ENCODE data around the gene SHH. TPM values are rescaled to one million over a fixed set of nuclear protein-coding genes. Genes with fewer than 3 reads are reported as not detected.

Gene SHH
- total RNA-seq, 1 experiment from 2014 or later, result 0.26 TPM

DNA sequence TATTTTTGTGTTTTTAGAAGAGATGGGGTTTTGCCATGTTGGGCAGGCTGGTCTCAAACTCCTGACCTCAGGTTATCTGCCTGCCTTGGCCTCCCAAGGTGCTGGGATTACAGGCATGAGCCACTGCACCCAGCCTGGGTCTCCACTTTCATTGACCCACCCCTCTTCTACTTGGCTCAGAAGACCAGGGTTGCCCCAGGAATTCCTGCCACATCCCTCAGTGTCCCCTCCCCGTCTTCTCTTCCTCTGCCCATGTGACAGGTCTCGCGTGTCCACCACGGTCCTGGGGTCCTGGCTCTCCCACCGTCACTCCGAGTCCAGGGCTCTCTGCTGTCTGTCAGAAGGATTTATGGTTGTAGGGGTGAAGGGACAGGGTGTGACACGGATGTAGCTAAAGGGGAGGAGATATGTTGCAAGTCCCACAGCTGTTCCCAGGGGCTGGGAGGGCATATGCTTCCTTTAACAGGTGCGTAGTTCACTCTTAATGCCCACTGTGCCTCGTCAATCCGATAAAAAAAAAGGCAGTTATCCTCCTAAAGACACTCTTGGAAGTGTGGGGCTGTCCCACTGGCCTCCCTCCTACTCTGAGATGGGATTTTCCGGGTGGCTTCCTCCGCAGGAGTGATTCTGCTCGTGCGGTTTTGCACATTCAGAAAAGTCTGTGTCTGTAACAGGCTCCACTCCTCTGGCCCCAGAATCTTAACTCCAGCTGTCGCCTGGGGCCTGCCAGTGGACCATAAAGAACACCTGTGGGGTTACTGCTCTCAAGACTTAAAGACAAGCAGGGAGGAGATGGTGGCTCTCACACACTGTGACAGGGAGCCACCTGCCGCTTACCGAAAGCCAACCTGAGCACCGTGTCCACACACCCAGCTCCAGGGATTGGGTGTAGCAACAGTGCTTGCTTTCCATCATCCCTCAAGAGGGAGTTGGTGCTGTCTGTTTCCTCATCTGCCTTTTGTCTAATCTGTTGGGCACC is 36.7 kb upstream of the SHH start:
- Mint-ChIP-seq H3K4me1 (no peaks in the 10 kb centered on the region), H3K36me3 (no peaks in the 10 kb centered on the region; the same call in 1 of the 2 replicates), H3K27ac (no peak overlapping the region), H3K9me3 (peaks cover 10% of the 10 kb centered on the region), H3K4me3 (no peak overlapping the region), H3K27me3 (ENCODE audit: low read depth) (no peaks in the 10 kb centered on the region)
- TF ChIP-seq CBFB (CRISPR knock-in tag; IDR thresholded peaks at IDR 0.05; ENCODE audit: low read depth), result no peak
- TF ChIP-seq GRHL2 (CRISPR knock-in tag; IDR thresholded peaks at IDR 0.05; ENCODE audit: insufficient replicate concordance, severe bottlenecking), result no peak
- ChIA-PET POLR2A (no interaction called here), CTCF (no interaction called here)
- DNase-seq (ENCODE audit: low spot score) (no peak), ATAC-seq (no peak)

DNA sequence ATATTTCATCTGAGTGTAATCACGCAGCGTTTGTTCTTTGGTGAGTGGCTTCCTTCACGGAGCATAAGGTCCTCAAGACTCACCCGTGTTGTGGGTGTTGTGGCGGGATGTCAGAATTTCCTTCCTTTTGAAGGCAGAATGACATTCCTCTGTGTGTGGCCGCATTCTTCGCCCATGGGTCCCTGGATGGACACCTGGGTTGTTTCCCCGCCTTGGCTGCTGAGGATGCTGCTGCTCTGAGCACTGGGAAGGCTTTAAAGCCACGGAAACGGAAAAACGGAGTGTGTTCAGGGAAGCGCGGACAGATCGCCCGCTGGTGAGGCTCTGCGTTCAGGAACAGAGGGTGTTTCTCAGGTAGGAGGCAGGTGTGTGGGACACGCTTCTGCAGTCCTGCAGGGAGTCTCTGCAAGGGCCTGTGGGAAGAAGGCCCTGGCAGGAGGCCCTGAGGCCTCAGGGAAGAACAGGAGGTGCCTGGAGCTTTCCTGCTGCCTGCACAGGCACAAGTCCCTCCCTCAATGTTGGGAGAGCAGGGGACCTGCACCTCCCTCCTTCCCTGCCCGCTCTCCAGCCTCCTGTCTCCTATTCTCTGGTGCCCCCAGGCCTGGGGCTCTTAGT is 35.7 kb upstream of the SHH start:
- H3K4me3 Mint-ChIP-seq, result no peak overlapping the region
- peaks cover 6% of the 10 kb centered on the region for H3K9me3 Mint-ChIP-seq
- TF ChIP-seq, protein P1, sequence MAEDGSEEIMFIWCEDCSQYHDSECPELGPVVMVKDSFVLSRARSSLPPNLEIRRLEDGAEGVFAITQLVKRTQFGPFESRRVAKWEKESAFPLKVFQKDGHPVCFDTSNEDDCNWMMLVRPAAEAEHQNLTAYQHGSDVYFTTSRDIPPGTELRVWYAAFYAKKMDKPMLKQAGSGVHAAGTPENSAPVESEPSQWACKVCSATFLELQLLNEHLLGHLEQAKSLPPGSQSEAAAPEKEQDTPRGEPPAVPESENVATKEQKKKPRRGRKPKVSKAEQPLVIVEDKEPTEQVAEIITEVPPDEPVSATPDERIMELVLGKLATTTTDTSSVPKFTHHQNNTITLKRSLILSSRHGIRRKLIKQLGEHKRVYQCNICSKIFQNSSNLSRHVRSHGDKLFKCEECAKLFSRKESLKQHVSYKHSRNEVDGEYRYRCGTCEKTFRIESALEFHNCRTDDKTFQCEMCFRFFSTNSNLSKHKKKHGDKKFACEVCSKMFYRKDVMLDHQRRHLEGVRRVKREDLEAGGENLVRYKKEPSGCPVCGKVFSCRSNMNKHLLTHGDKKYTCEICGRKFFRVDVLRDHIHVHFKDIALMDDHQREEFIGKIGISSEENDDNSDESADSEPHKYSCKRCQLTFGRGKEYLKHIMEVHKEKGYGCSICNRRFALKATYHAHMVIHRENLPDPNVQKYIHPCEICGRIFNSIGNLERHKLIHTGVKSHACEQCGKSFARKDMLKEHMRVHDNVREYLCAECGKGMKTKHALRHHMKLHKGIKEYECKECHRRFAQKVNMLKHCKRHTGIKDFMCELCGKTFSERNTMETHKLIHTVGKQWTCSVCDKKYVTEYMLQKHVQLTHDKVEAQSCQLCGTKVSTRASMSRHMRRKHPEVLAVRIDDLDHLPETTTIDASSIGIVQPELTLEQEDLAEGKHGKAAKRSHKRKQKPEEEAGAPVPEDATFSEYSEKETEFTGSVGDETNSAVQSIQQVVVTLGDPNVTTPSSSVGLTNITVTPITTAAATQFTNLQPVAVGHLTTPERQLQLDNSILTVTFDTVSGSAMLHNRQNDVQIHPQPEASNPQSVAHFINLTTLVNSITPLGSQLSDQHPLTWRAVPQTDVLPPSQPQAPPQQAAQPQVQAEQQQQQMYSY (CRISPR knock-in tag; IDR thresholded peaks at IDR 0.05), result no peak
- TF ChIP-seq ZNF138 (CRISPR knock-in tag; conservative IDR thresholded peaks at IDR 0.05) (no peak), ZNF512 (CRISPR knock-in tag; IDR thresholded peaks at IDR 0.05; ENCODE audit: borderline replicate concordance) (no peak)
- no peaks in the 10 kb centered on the region for H3K4me1 Mint-ChIP-seq
- ATAC-seq (no peak), DNase-seq (ENCODE audit: low spot score) (no peak)
- H3K27me3 Mint-ChIP-seq (ENCODE audit: low read depth), result no peaks in the 10 kb centered on the region
- no peak overlapping the region for H3K27ac Mint-ChIP-seq
- H3K36me3 Mint-ChIP-seq, result no peaks in the 10 kb centered on the region; the same call in 1 of the 2 replicates
- CTCF ChIA-PET, result no interaction called here
- POLR2A ChIA-PET, result no interaction called here

DNA sequence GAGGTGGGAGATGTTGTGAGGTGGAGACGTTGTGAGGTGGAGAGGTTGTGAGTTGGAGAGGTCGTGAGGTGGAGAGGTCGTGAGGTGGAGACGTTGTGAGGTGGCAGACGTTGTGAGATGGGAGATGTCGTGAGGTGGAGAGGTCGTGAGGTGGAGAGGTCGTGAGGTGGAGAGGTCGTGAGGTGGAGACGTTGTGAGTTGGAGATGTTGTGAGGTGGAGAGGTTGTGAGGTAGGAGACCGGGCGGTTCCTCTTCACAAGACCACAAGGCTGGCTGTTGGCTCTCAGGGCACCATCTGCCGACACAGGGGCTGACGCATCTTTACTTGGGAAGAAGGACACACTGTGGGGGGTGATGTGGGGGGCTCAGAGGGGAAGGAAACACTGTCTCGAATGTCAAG is 34.7 kb upstream of the SHH start:
- DNase-seq (ENCODE audit: low spot score), result no peak
- no peaks in the 10 kb centered on the region for H3K4me1 Mint-ChIP-seq
- no peak overlapping the region for H3K4me3 Mint-ChIP-seq
- no peaks in the 10 kb centered on the region for H3K9me3 Mint-ChIP-seq
- H3K27ac Mint-ChIP-seq, result no peak overlapping the region
- H3K36me3 Mint-ChIP-seq, result no peaks in the 10 kb centered on the region
- ChIA-PET CTCF (no interaction called here), POLR2A (no interaction called here)
- no peaks in the 10 kb centered on the region for H3K27me3 Mint-ChIP-seq (ENCODE audit: low read depth)
- ATAC-seq, result no peak
- TF ChIP-seq ATF1 (CRISPR knock-in tag; IDR thresholded peaks at IDR 0.05) (no peak), ZNF512 (CRISPR knock-in tag; IDR thresholded peaks at IDR 0.05; ENCODE audit: borderline replicate concordance) (no peak), PRRX2 (CRISPR knock-in tag; IDR thresholded peaks at IDR 0.05) (no peak), MLX (CRISPR knock-in tag; IDR thresholded peaks at IDR 0.05) (no peak), IRF2 (CRISPR knock-in tag; IDR thresholded peaks at IDR 0.05; ENCODE audit: borderline replicate concordance, low read depth) (no peak), ZBTB21 (CRISPR knock-in tag; IDR thresholded peaks at IDR 0.05; ENCODE audit: borderline replicate concordance) (no peak), NR3C1 (CRISPR knock-in tag; conservative IDR thresholded peaks at IDR 0.05; ENCODE audit: low read depth) (no peak), NFYB (CRISPR knock-in tag; conservative IDR thresholded peaks at IDR 0.05; ENCODE audit: low read depth) (no peak)
- TF ChIP-seq, protein P2, sequence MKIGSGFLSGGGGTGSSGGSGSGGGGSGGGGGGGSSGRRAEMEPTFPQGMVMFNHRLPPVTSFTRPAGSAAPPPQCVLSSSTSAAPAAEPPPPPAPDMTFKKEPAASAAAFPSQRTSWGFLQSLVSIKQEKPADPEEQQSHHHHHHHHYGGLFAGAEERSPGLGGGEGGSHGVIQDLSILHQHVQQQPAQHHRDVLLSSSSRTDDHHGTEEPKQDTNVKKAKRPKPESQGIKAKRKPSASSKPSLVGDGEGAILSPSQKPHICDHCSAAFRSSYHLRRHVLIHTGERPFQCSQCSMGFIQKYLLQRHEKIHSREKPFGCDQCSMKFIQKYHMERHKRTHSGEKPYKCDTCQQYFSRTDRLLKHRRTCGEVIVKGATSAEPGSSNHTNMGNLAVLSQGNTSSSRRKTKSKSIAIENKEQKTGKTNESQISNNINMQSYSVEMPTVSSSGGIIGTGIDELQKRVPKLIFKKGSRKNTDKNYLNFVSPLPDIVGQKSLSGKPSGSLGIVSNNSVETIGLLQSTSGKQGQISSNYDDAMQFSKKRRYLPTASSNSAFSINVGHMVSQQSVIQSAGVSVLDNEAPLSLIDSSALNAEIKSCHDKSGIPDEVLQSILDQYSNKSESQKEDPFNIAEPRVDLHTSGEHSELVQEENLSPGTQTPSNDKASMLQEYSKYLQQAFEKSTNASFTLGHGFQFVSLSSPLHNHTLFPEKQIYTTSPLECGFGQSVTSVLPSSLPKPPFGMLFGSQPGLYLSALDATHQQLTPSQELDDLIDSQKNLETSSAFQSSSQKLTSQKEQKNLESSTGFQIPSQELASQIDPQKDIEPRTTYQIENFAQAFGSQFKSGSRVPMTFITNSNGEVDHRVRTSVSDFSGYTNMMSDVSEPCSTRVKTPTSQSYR (CRISPR knock-in tag; IDR thresholded peaks at IDR 0.05), result no peak

Measured in WTC11 (cell line).